DND-41 (cell line): Measurements from ENCODE around the gene GPN1.
"Not testable (repeated sequence)": the region's sequence is repeated elsewhere in the genome, so short reads cannot be mapped to it uniquely, and the experiment has no call there.

ENCODE experiments used
- ATAC-seq: fragments of 200-7000 bp; cut with Tn5 transposase; 3 replicates; pipeline ENCODE4 v1.9.1; 2021; ENCODE audit warnings: low read depth; ENCODE audit not compliant: insufficient read depth
- DNase-seq: peaks from one replicate; pipeline ENCODE4 v3.0.0-alpha.2; 2020
- H2AFZ ChIP-seq: 2 replicates; pipeline ENCODE4 v1.6.0; 2012; ENCODE audit warnings: low read depth, low read length
- H3K27ac ChIP-seq: 2 replicates; pipeline ENCODE4 v1.5.1; 2012; ENCODE audit warnings: low read length, inconsistent platforms
- H3K27me3 ChIP-seq: fragments of 200-600 bp; sonication (generic); 2 replicates; pipeline ENCODE4 v1.6.0; 2012; ENCODE audit warnings: low read length, mild to moderate bottlenecking, inconsistent platforms; ENCODE audit not compliant: insufficient read depth, poor library complexity
- H3K36me3 ChIP-seq: 2 replicates; pipeline ENCODE4 v1.5.1; 2012; ENCODE audit warnings: low read length, inconsistent platforms; ENCODE audit not compliant: insufficient read depth
- H3K4me1 ChIP-seq: 2 replicates; pipeline ENCODE4 v1.5.1; 2012; ENCODE audit warnings: mild to moderate bottlenecking, low read length; ENCODE audit not compliant: insufficient read depth
- H3K4me2 ChIP-seq: 2 replicates; pipeline ENCODE4 v1.6.0; 2012; ENCODE audit warnings: mild to moderate bottlenecking, moderate library complexity, low read length, inconsistent platforms; ENCODE audit not compliant: insufficient read depth
- H3K4me3 ChIP-seq, 2 experiments: fragments of 200-600 bp in 1 of 2; shearing (Covaris generic) in 1 of 2; 2 replicates each; pipeline ENCODE4 v1.5.1; 2012 to 2016; ENCODE audit warnings: inconsistent platforms in 2 of 2, low read length in 2 of 2, mild to moderate bottlenecking in 2 of 2, low read depth in 1 of 2, moderate library complexity in 1 of 2
- H3K79me2 ChIP-seq: 2 replicates; pipeline ENCODE4 v1.6.0; 2012; ENCODE audit warnings: low read length, inconsistent platforms; ENCODE audit not compliant: insufficient read depth
- H3K9ac ChIP-seq: 2 replicates; pipeline ENCODE4 v1.6.0; 2012; ENCODE audit warnings: low read depth, mild to moderate bottlenecking, inconsistent platforms, low read length, moderate library complexity
- H3K9me3 ChIP-seq: 2 replicates; pipeline ENCODE4 v1.5.1; 2012; ENCODE audit warnings: low read length, moderate library complexity, mild to moderate bottlenecking, inconsistent platforms; ENCODE audit not compliant: insufficient read depth, severe bottlenecking
- H4K20me1 ChIP-seq: 2 replicates; pipeline ENCODE4 v1.6.0; 2012; ENCODE audit warnings: low read length; ENCODE audit not compliant: insufficient read depth
- CTCF ChIP-seq: IDR thresholded peaks from 2 replicates; pipeline ENCODE4 v1.5.1; 2012; ENCODE audit warnings: borderline replicate concordance, low read length, moderate library complexity, mild to moderate bottlenecking; ENCODE audit not compliant: poor library complexity, severe bottlenecking; ENCODE audit errors: extremely low read depth
- EZH2 ChIP-seq: IDR thresholded peaks from 3 replicates; pipeline ENCODE4 v1.6.1; 2012; ENCODE audit warnings: borderline replicate concordance, low read depth, mild to moderate bottlenecking, moderate library complexity, low read length, inconsistent platforms; ENCODE audit not compliant: severe bottlenecking

GPN1 gene

GRCh38 chr2:27615316-27615715, 13.5 kb upstream of the GPN1 start:
- H3K4me3 ChIP-seq, result no peak overlapping the region
- no peak overlapping the region for H3K27ac ChIP-seq
- peaks cover 40% of the 10 kb centered on the region; the same call in 1 of the 2 replicates for H3K36me3 ChIP-seq
- no peaks in the 10 kb centered on the region for H3K27me3 ChIP-seq
- DNase-seq (no peak), ATAC-seq (no peak)
- H3K9ac ChIP-seq, result no peak overlapping the region
- no peaks in the 10 kb centered on the region for H4K20me1 ChIP-seq
- no peak overlapping the region for H3K4me2 ChIP-seq
- TF ChIP-seq EZH2, result no peak
- no peak for TF ChIP-seq CTCF
- peaks cover 3% of the 10 kb centered on the region; the same call in 1 of the 2 replicates for H3K79me2 ChIP-seq
- no peaks in the 10 kb centered on the region for H3K9me3 ChIP-seq
- no peak overlapping the region for H2AFZ ChIP-seq
- no peaks in the 10 kb centered on the region for H3K4me1 ChIP-seq

DNA sequence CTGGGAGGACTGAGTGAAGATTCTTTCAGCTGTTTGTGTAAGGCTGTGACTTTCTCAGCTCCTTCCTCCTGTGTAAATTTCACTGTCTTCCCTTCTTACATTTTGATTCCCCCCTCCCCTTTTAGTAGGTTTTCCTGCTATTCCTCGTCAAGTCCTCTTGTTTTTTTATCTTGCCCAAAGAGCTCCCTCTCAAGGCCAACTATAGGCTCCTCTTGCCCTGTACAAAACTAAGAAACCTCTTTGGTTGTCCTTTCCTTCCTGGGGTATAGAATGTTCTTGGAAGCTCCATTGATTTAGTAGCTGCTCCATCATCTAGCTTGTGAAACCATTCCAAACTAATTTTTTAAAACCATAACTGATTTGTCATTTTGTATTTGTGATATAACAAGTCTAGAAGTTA, 7.3 kb upstream of the GPN1 start:
- Histone ChIP-seq H3K36me3 (peaks cover 36% of the 10 kb centered on the region; the same call in 1 of the 2 replicates), H3K4me2 (no peak overlapping the region), H3K4me1 (peaks cover 5% of the 10 kb centered on the region), H3K79me2 (no peaks in the 10 kb centered on the region), H3K9ac (no peak overlapping the region), H3K9me3 (no peaks in the 10 kb centered on the region), H2AFZ (no peak overlapping the region), H4K20me1 (no peaks in the 10 kb centered on the region), H3K27ac (no peak overlapping the region), H3K4me3 (no peak overlapping the region), H3K27me3 (no peaks in the 10 kb centered on the region)
- TF ChIP-seq CTCF, result no peak
- no peak for TF ChIP-seq EZH2
- DNase-seq, result no peak
- no peak for ATAC-seq

DNA sequence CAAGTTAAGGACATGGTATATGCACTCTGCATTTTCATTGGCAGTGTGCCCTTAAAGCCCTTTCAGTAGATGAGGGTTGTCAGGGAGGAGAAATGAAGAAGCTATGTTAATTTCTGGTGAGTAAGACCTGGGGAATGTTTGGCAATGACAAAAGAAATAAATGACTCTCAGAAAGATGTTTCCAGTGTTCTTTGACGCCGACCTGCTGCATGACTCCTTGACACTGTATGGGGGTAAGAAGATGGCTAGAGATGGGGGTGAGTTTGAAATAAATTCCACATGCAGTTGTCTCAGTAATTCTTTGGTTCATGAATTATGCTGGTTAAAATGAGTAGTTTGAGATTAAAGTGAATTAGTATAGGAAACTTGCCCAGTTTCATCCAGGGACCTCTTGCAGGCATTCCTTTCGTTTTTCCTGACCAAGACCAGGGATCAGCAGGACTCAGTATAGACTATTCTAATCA, 5.9 kb upstream of the GPN1 start:
- Histone ChIP-seq H3K4me1 (peaks cover 19% of the 10 kb centered on the region), H3K9ac (no peak overlapping the region), H3K27ac (no peak overlapping the region), H3K4me3 (no peak overlapping the region), H2AFZ (no peak overlapping the region), H3K36me3 (peaks cover 25% of the 10 kb centered on the region; the same call in 1 of the 2 replicates), H4K20me1 (no peaks in the 10 kb centered on the region), H3K79me2 (no peaks in the 10 kb centered on the region), H3K4me2 (no peak overlapping the region), H3K27me3 (no peaks in the 10 kb centered on the region), H3K9me3 (no peaks in the 10 kb centered on the region)
- ATAC-seq (no peak), DNase-seq (no peak)
- no peak for TF ChIP-seq EZH2
- no peak for TF ChIP-seq CTCF

GRCh38 chr2:27624943-27625342, 3.9 kb upstream of the GPN1 start:
- TF ChIP-seq CTCF (no peak), EZH2 (no peak)
- Histone ChIP-seq H2AFZ (no peak overlapping the region), H3K79me2 (peaks cover 15% of the 10 kb centered on the region), H3K9ac (no peak overlapping the region), H4K20me1 (no peaks in the 10 kb centered on the region), H3K4me3 (no peak overlapping the region), H3K9me3 (no peaks in the 10 kb centered on the region), H3K4me1 (peaks cover 33% of the 10 kb centered on the region), H3K27ac (no peak overlapping the region), H3K4me2 (no peak overlapping the region), H3K36me3 (peaks cover 25% of the 10 kb centered on the region; the same call in 1 of the 2 replicates), H3K27me3 (no peaks in the 10 kb centered on the region)
- no peak for DNase-seq
- no peak for ATAC-seq

- peaks cover 22% of the 10 kb centered on the region for H3K79me2 ChIP-seq
- not testable (repeated sequence) for ATAC-seq, H3K9ac ChIP-seq, H3K27me3 ChIP-seq, H3K9me3 ChIP-seq, H3K4me2 ChIP-seq, DNase-seq, H4K20me1 ChIP-seq, H3K4me3 ChIP-seq, H2AFZ ChIP-seq
- peaks cover 25% of the 10 kb centered on the region for H3K36me3 ChIP-seq
- peaks cover 46% of the 10 kb centered on the region for H3K4me1 ChIP-seq
- peak overlapping the region; percentile 60; the same call in 1 of the 2 replicates for H3K27ac ChIP-seq
Observed at GRCh38 chr2:27626323-27626722, 2.5 kb upstream of the GPN1 start.
